ENCODE data around the gene PTPN18.

DNA sequence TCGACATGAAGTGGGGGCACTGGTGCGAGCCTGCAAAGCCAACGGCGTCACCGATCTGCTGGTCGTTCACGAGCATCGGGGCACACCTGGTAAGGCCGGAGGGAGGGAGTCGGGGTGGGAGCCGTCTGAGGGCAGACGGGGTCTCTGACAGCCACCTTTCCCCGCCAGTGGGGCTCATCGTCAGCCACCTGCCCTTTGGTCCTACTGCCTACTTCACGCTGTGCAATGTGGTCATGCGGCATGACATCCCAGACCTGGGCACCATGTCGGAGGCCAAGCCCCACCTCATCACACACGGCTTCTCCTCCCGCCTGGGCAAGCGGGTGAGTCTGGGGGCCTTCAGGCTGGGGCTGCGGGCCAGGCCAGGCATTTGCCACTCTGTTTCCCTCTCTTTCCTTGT is 10.2 kb upstream of the PTPN18 start:
- TF ChIP-seq, protein P1, sequence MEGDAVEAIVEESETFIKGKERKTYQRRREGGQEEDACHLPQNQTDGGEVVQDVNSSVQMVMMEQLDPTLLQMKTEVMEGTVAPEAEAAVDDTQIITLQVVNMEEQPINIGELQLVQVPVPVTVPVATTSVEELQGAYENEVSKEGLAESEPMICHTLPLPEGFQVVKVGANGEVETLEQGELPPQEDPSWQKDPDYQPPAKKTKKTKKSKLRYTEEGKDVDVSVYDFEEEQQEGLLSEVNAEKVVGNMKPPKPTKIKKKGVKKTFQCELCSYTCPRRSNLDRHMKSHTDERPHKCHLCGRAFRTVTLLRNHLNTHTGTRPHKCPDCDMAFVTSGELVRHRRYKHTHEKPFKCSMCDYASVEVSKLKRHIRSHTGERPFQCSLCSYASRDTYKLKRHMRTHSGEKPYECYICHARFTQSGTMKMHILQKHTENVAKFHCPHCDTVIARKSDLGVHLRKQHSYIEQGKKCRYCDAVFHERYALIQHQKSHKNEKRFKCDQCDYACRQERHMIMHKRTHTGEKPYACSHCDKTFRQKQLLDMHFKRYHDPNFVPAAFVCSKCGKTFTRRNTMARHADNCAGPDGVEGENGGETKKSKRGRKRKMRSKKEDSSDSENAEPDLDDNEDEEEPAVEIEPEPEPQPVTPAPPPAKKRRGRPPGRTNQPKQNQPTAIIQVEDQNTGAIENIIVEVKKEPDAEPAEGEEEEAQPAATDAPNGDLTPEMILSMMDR (IDR thresholded peaks at IDR 0.05; ENCODE audit: insufficient read depth, low read depth, low read length): no peak
- no peak for TF ChIP-seq EZH2 (IDR thresholded peaks at IDR 0.05; ENCODE audit: insufficient read depth, low read length)

All from astrocyte (in vitro differentiated cells and primary cell).